ENCODE data around the gene LHFPL2.
A peak's percentile ranks its signal among the peaks of the same experiment; 100 is the strongest.
"Not testable (repeated sequence)": the region's sequence is repeated elsewhere in the genome, so short reads cannot be mapped to it uniquely, and the experiment has no call there.

Gene LHFPL2

DNA sequence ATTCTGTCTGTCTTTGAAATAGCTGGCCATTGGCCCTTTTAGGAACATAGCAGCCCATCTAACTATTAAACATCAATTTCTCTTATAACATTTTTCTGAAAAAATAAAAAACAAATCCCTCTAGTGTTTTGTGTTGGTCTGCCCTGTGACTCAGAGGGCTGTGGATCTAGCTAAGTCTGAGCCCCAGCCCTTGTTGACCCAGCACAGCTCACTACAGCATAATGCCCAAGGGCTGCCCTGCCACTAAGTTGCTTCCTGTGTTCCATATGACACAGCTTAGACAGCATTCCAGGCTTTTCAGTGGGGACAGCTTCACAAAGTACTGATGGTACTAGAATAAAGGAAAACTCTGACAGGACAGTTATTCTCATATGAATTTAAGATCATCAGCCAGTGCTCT, 152.2 kb downstream of the LHFPL2 start:
- no peak for DNase-seq

DNA sequence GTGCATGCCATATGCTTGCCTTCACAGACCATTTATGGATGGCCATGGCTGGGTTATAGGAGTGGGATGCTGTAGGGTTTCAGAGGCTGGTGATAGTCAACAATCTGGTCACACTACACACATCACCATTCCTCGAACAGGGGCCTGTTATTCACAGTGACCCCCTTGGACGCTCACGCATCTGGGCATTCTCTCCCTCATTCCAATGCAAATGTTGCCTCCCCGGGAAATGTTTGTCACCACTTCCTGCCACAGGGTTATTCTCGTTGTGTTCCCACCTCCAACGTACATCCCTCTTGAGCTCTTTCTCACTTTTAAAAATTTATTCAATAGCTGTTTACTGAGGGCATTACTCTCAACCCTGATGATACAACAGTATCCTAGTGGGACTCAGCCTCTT, 152.8 kb downstream of the LHFPL2 start:
- no peak for DNase-seq

DNA sequence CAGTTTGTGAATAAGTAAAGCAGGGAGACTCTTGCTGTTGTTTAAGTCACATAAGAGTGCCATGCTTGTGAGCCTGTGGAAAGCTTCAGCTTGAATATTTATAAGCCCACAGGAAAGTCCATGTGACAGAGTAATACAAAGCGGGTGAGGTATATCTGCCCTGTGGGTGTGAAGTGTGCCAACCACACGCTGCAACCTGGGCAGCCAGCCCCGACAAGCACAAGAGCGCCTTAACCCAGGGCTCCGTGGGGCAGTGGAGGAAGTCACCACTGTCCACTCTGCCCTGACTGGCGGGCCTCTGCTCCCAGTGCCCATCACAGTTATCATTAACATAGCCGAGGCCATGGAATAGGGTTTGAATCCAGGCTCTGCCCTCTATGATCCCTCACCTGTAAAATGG, 155.9 kb downstream of the LHFPL2 start:
- DNase-seq = no peak

DNA sequence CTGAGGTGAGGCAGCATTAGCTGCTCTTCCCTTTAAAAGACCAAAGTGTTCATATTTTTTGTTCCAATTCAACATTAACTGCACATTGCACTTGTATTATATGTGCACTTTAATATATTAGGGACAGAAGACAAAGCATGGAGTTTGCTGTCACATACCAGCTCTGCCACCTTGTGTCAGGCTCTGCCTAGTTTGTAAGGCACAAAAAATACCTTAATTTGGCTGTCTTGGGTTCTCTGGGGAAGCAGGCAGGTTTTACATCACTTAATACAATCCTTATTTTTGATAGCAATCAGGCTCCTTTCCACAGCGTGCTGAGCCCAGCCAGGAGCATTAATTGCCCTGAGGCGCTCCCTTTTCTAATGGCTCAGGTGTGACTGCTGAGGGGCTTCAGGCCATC, 156.3 kb downstream of the LHFPL2 start:
- DNase-seq = no peak

DNA sequence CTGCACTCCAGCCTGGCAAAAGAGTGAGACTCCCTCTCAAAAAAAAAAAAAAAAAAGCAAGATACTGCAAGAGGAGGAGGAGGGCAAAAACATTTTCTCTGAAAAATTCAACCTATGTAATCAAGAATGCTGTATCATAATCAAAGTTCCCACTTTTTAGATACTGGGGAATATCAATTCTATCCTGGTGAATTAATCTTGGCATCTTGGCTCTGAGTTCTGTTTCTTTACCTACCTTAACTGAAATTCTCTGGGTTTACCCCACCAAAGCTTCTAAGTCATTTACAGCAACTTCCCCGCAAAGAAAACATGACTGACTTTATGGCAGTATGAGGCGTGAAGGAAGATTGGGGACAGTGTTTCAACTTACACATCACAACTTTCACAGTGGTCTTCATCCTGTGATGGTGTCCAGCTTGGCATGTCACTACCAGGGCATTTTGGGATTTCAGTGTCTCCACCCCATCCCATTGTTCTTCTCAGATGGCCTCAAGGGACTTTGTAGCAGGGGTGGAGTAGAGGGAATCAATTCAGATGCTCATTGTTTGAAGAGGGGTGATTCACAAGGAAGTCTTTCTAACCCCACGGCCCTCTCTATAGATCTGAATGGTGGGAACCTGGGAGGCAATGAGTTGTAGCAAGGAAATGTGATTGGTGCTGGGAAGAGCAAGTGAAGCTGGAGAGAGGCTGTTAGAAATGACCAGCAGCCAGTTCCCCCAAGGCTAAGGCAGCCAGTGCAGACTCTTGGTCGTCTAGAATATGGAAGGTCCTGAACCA, 157.7 kb downstream of the LHFPL2 start:
- no peak for DNase-seq

GRCh38 chr5:78487846-78488245, 160.7 kb downstream of the LHFPL2 start:
- no peak for DNase-seq

DNA sequence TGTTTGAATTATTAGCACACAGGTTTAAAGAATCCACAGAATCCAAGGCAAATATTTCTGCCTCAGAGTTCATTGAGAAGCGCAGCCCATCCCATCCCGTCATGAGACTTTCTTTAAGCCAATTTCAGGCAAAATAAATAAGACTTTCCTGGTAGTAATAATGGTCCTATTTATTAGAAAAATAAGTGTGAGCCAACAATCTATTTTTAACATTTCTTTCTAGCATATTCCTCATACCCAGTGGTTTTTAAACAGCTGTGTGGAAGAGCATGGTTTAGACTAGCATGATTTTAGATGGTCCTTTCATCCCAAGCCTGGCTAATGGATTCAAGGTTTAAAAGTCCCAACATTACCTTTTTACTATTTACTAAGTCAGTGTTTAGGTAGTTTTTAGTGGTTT, 162.4 kb downstream of the LHFPL2 start:
- no peak for DNase-seq

GRCh38 chr5:78483809-78484521, 164.6 kb downstream of the LHFPL2 start:
- DNase-seq = no peak

GRCh38 chr5:78482948-78483347, 165.6 kb downstream of the LHFPL2 start:
- DNase-seq = no peak

GRCh38 chr5:78476795-78477194, 171.8 kb downstream of the LHFPL2 start:
- no peak for DNase-seq

GRCh38 chr5:78475370-78475769, 173.2 kb downstream of the LHFPL2 start:
- DNase-seq = no peak

GRCh38 chr5:78473751-78474150, 174.8 kb downstream of the LHFPL2 start:
- DNase-seq = no peak

GRCh38 chr5:78472469-78473106, 176.0 kb downstream of the LHFPL2 start:
- DNase-seq = no peak

DNA sequence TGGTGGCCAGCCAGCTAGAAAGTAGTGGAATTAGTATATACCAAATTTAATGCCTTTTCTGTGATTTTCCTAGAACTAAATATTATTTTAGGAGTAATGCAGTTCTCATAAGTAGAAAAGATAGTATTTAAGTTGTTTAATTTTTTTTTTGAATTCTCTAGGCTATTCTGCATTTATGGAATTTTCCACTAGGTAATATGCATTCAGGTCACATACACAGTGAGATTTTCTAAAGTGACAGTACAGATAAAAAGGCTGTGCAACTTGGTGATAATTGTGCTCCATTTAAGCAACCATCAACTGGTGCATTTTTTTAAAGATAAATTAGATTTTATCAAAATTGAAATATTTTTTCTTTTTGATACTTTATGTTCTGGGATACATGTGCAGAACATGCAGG, 176.7 kb downstream of the LHFPL2 start:
- DNase-seq = no peak

- peak; percentile 3 for DNase-seq
Observed at GRCh38 chr5:78467752-78468357, 180.7 kb downstream of the LHFPL2 start.

DNA sequence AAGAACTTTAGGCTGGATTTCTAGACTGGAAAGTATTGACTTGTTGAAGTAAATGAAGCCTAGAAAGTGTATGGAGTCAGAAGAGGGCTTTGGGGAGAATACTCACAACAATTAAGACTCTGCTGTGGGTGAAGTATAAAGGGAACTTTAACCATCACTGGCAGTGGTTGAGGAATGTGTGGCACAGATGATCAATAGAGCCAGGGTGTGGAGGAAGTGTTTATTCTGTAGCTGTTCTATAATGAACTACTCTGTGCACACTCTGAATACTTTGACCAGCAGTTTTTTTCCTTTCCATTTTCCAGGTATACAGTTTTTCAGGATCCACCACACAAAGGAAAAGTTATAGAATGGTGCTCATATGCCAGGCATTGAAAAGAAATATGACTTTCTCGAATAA, 181.4 kb downstream of the LHFPL2 start:
- DNase-seq = no peak

- no peak for DNase-seq
Observed at GRCh38 chr5:78458843-78459242, 189.7 kb downstream of the LHFPL2 start.

DNA sequence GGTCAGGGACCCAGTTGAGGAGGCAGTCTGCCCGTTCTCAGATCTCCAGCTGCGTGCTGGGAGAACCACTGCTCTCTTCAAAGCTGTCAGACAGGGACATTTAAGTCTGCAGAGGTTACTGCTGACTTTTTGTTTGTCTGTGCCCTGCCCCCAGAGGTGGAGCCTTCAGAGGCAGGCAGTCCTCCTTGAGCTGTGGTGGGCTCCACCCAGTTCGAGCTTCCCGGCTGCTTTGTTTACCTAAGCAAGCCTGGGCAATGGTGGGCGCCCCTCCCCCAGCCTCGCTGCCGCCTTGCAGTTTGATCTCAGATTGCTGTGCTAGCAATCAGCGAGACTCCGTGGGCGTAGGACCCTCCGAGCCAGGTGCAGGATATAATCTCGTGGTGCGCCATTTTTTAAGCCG, 191.1 kb downstream of the LHFPL2 start:
- not testable (repeated sequence) for DNase-seq

GRCh38 chr5:78449103-78449502, 199.5 kb downstream of the LHFPL2 start:
- DNase-seq = no peak

DNA sequence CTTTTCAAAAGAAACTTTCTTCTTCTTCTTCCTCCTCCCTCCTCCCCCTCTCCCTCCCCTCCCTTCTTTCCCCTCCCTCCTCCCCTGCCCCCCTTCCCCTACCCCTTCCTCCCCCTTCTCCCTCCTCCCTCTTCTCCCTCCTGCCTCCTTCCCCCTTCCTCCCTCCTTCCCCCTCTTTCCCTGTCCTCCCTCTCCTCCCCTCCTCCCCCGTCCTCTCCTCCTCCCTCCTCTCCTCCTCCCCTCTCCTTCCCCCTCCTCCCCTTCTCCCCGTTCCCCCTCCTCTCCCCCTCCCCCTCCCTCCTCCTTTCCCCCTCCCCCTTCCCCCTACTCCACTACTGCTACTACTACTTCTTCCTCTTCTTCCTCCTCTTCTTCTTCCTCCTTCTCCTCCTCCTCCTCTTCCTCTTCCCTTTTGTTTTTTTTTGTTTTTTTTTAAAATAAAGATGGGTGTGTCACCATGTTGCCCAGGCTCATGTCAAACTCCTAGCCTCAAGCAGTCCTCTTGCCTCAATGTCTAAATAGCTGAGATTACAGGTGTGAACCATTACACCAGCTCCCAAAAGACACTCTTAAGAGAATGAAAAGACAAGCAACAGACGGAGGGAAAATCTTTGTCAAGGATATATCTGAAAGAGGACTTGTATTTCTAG, 200.7 kb downstream of the LHFPL2 start:
- no peak for DNase-seq
